ENCODE results near the gene CHSY1.

The CHSY1 gene

GRCh38 chr15:101250341-101250831 is 1.5 kb downstream of the CHSY1 start:
- peak overlapping the region; percentile 83 for H3K4me3 ChIP-seq (ENCODE audit: low read depth, low read length)
- peak; percentile 70 for DNase-seq (ENCODE audit: low read depth)
- peak; percentile 6 for TF ChIP-seq CTCF (conservative IDR thresholded peaks at IDR 0.05; ENCODE audit: low read depth, low read length)

GRCh38 chr15:101248274-101248673 is 3.6 kb downstream of the CHSY1 start:
- TF ChIP-seq CTCF (conservative IDR thresholded peaks at IDR 0.05; ENCODE audit: low read depth, low read length): no peak
- no peak for DNase-seq (ENCODE audit: low read depth)
- H3K4me3 ChIP-seq (ENCODE audit: low read depth, low read length): no peak overlapping the region

GRCh38 chr15:101246824-101247745 is 4.8 kb downstream of the CHSY1 start:
- H3K4me3 ChIP-seq (ENCODE audit: low read depth, low read length): no peak overlapping the region
- no peak for TF ChIP-seq CTCF (conservative IDR thresholded peaks at IDR 0.05; ENCODE audit: low read depth, low read length)
- no peak for DNase-seq (ENCODE audit: low read depth)

GRCh38 chr15:101246391-101246790 is 5.5 kb downstream of the CHSY1 start:
- TF ChIP-seq CTCF (conservative IDR thresholded peaks at IDR 0.05; ENCODE audit: low read depth, low read length): no peak
- DNase-seq (ENCODE audit: low read depth): no peak
- H3K4me3 ChIP-seq (ENCODE audit: low read depth, low read length): no peak overlapping the region

- DNase-seq (ENCODE audit: low read depth): no peak
- no peak for TF ChIP-seq CTCF (conservative IDR thresholded peaks at IDR 0.05; ENCODE audit: low read depth, low read length)
- H3K4me3 ChIP-seq (ENCODE audit: low read depth, low read length): no peak overlapping the region
Measured at GRCh38 chr15:101244889-101245668, 6.8 kb downstream of the CHSY1 start.

- no peak for TF ChIP-seq CTCF (conservative IDR thresholded peaks at IDR 0.05; ENCODE audit: low read depth, low read length)
- H3K4me3 ChIP-seq (ENCODE audit: low read depth, low read length): no peak overlapping the region
- peak; percentile 65 for DNase-seq (ENCODE audit: low read depth)
Measured at GRCh38 chr15:101244036-101244781, 7.6 kb downstream of the CHSY1 start.
